Activated T-helper 1 cell treated with anti-CD3 and anti-CD28 coated beads, Interleukin-2, amount 50 U/mL, for 16 hours (primary cell): Measurements from ENCODE around the gene GAL3ST1.

Source experiments
- DNase-seq, 2 donors: peaks; one replicate each; pipeline ENCODE4 v3.0.0-alpha.2; 2020; ENCODE audit warnings: low read depth in 1 of 2, low spot score in 1 of 2

GAL3ST1 gene

GRCh38 chr22:30537083-30537731 lies 37.3 kb downstream of the GAL3ST1 start:
- DNase-seq = no peak

- DNase-seq = no peak
These were observed 39.3 kb downstream of the GAL3ST1 start for GRCh38 chr22:30535182-30535581.

- DNase-seq = no peak
These were observed 42.5 kb downstream of the GAL3ST1 start for GRCh38 chr22:30531651-30532608.

- DNase-seq = no peak
These were observed 47.8 kb downstream of the GAL3ST1 start for GRCh38 chr22:30526656-30527055.

GRCh38 chr22:30523646-30524489 lies 50.6 kb downstream of the GAL3ST1 start:
- DNase-seq = no peak

- DNase-seq = no peak
These were observed 52.9 kb downstream of the GAL3ST1 start for GRCh38 chr22:30521368-30522156.

- no peak for DNase-seq
These were observed 54.5 kb downstream of the GAL3ST1 start for GRCh38 chr22:30519842-30520425.

GRCh38 chr22:30516731-30517130 lies 57.7 kb downstream of the GAL3ST1 start:
- no peak for DNase-seq

GRCh38 chr22:30516273-30516672 lies 58.2 kb downstream of the GAL3ST1 start:
- no peak for DNase-seq

- DNase-seq = no peak
These were observed 60.2 kb downstream of the GAL3ST1 start for GRCh38 chr22:30514252-30514651.

- DNase-seq = no peak
These were observed 61.0 kb downstream of the GAL3ST1 start for GRCh38 chr22:30513462-30513861.

- no peak for DNase-seq
These were observed 62.6 kb downstream of the GAL3ST1 start for GRCh38 chr22:30511911-30512310.

GRCh38 chr22:30511109-30511508 lies 63.4 kb downstream of the GAL3ST1 start:
- DNase-seq = no peak

GRCh38 chr22:30508216-30508615 lies 66.2 kb downstream of the GAL3ST1 start:
- DNase-seq = no peak

GRCh38 chr22:30507670-30508069 lies 66.8 kb downstream of the GAL3ST1 start:
- DNase-seq = no peak

- DNase-seq = no peak
These were observed 67.9 kb downstream of the GAL3ST1 start for GRCh38 chr22:30506507-30506968.
